HG03097 (cell line): ENCODE data around the gene SPATC1L.
"Not testable (repeated sequence)": the region's sequence is repeated elsewhere in the genome, so short reads cannot be mapped to it uniquely, and the experiment has no call there.

Experiments
- ATAC-seq: cut with Tn5 transposase; IDR thresholded peaks from one replicate; pipeline ENCODE4 v1.9.1; 2021; ENCODE audit not compliant: unreplicated experiment, low FRiP score

The SPATC1L gene

GRCh38 chr21:46183910-46184624 is at the start of gene SPATC1L:
Gene SPATC1L, minus strand, starts transcription at chr21:46184459. Its CDS starts 1,643 bp downstream, at chr21:46182816.
- no peak for ATAC-seq

DNA sequence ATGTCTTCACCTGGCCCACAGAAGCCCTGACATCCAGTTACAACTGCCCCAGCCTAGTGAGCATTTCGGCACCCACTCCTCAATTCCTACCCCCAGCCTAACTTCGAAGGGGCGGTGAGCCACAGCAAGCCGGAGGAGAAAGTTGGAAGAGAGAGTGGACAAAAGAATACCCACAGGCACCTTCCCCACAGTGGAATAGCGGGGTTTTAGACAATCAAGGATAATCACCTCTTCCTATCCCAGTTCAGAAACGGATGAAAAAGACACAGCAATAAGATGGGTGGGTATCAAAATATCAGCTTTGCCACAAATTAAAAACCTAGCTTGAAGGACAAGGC is 45.6 kb upstream of the SPATC1L start:
- ATAC-seq, result no peak

DNA sequence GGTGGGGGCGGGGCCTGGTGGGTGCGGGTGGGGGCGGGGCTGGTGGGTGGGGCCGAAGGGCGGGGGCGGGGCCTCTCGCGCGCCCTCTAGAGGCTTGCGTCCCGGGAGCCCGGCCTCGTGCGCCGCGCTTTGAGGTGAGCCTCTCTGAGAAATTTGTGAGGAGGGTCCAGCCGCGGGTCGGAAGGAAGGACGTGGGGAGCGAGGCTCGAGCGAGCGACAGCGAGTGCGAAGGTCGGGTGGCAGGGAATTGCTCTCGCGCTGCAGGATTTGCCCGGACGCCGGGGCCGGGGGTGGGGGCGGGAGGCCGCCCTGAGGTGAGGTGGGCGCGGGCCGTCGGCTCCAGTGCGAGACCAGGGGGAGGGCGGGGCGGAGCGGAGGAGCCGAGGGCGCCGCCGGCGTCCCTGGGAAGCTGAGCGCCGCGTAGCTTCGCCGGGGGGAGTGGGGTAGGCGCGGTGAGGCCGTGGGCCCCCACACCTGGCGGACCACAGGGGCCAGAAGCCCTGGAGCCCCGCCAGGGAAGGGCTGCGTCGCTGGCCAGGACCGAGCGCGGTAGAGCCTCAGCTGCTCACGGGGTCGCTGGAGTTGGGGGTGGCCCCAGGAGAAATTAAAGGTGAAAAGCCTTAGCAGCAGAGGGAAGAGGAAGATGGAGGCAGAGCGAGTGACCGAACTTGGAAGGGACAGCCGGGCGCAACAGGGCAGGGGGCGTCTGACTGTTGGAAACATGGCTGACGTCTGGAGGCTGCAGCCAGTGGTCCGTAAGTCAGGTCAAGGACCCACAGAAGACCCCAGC is 45.1 kb upstream of the SPATC1L start:
- peak; percentile 24 for ATAC-seq

GRCh38 chr21:46228345-46229051 is 44.2 kb upstream of the SPATC1L start, which contains the start of gene LSS:
Gene LSS, minus strand, starts transcription at chr21:46228774. Its CDS starts 29 bp downstream, at chr21:46228745.
- ATAC-seq, result peak; percentile 78

- ATAC-seq, result no peak
These were observed 43.6 kb upstream of the SPATC1L start for GRCh38 chr21:46227811-46228344.

GRCh38 chr21:46226920-46227599 is 42.8 kb upstream of the SPATC1L start:
- ATAC-seq, result no peak

GRCh38 chr21:46226146-46226545 is 41.9 kb upstream of the SPATC1L start:
- no peak for ATAC-seq

- not testable (repeated sequence) for ATAC-seq
These were observed 39.4 kb upstream of the SPATC1L start for GRCh38 chr21:46223661-46224060.

DNA sequence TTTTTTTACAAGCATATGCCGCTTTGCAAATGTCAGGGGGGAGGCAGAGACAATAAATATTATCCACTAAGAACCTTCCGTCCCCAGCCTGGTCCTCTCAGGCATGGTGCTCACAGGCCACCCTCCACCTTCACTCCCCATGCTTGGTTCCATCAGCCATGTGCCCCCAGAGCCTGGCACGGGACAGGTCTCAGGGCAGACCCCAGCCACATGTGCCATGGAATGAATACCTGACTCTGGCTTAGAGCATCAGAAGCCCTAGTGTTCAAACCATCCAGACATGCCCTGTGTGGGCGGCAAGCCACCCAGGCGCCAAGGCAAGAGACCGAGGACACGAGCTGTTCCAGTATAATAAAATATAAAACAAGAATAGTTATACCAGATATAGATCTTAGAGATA is 39.0 kb upstream of the SPATC1L start:
- no peak for ATAC-seq

DNA sequence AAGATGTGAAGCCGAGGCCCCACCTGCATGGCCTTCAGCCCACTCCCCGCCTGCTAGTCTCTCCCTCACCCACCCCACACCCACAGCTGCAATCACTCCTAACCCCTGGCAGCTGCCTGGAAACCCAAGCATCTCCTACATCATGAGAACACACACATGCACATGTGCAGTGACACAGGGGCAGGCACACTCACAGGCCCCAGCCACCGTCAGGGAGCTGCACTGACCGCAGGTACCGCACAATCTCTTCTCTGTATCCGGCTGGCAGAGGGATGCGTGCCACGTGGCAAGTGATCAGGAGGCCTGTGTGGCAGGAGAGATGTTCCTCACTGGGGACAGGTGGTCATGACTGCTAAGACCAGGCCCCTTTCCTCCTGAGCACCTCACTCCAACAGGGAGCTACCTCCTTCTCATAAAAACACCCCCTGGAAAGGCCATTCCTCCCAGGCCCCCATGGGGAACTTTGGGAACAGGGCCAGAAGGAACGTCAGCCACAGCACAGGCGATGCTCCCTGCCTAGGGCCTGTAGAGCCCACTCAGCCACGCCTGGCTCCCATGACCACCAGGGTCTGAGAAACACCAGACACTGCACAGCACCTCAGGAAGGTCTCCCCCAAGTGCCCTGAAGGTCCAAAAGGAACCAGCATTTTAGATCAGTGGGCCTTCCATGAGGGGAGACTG is 38.3 kb upstream of the SPATC1L start:
- no peak for ATAC-seq

DNA sequence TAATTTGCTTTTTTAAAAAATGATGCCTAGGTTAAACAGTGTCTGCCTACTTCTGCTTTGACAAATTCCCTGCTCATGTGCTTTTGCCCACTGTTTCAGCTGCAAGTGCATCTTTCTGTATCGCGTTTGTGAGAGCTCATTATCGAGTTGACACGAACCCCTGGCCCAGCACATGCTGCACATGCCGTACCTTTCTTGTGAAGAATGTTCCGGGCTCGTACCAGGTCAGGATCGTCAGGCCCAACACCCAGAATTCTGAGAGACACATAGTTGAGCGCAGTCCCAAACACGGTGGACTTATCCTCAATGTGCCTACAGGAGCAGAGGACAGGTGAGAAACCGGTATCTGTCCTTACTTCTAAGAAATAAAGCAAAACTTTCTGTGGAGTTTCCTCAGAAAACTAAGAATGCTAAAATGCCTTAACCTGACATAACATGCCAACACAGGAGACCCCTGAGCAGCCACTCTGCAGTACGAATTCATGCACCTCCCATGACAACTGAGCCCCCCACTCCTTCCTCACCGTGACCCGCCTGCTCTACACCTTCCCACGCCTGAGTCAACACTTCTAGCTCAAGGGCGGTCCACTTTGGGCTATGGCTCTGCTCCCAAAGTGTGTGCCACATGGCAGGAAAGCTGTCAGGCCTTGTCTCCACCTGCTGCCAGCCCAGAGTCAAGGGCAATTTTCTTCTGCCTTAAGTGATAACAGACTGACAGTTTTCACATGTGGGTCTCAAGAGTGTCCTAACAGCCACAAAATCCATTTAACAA is 37.6 kb upstream of the SPATC1L start:
- ATAC-seq, result no peak

GRCh38 chr21:46220847-46221246 is 36.6 kb upstream of the SPATC1L start:
- no peak for ATAC-seq

GRCh38 chr21:46220275-46220810 is 36.1 kb upstream of the SPATC1L start:
- ATAC-seq, result no peak

GRCh38 chr21:46219591-46220239 is 35.5 kb upstream of the SPATC1L start:
- ATAC-seq, result no peak

GRCh38 chr21:46218906-46219590 is 34.8 kb upstream of the SPATC1L start:
- no peak for ATAC-seq

- ATAC-seq, result no peak
These were observed 33.4 kb upstream of the SPATC1L start for GRCh38 chr21:46217511-46218196.

GRCh38 chr21:46216132-46216747 is 32.0 kb upstream of the SPATC1L start:
- no peak for ATAC-seq
